GM21529 (cell line): ENCODE results near the gene MYO9B.

Source experiments
- ATAC-seq: cut with Tn5 transposase; IDR thresholded peaks from one replicate; pipeline ENCODE4 v1.9.1; 2021; ENCODE audit not compliant: unreplicated experiment

The MYO9B gene, protein sequence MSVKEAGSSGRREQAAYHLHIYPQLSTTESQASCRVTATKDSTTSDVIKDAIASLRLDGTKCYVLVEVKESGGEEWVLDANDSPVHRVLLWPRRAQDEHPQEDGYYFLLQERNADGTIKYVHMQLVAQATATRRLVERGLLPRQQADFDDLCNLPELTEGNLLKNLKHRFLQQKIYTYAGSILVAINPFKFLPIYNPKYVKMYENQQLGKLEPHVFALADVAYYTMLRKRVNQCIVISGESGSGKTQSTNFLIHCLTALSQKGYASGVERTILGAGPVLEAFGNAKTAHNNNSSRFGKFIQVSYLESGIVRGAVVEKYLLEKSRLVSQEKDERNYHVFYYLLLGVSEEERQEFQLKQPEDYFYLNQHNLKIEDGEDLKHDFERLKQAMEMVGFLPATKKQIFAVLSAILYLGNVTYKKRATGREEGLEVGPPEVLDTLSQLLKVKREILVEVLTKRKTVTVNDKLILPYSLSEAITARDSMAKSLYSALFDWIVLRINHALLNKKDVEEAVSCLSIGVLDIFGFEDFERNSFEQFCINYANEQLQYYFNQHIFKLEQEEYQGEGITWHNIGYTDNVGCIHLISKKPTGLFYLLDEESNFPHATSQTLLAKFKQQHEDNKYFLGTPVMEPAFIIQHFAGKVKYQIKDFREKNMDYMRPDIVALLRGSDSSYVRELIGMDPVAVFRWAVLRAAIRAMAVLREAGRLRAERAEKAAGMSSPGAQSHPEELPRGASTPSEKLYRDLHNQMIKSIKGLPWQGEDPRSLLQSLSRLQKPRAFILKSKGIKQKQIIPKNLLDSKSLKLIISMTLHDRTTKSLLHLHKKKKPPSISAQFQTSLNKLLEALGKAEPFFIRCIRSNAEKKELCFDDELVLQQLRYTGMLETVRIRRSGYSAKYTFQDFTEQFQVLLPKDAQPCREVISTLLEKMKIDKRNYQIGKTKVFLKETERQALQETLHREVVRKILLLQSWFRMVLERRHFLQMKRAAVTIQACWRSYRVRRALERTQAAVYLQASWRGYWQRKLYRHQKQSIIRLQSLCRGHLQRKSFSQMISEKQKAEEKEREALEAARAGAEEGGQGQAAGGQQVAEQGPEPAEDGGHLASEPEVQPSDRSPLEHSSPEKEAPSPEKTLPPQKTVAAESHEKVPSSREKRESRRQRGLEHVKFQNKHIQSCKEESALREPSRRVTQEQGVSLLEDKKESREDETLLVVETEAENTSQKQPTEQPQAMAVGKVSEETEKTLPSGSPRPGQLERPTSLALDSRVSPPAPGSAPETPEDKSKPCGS (N-terminal part only)

DNA sequence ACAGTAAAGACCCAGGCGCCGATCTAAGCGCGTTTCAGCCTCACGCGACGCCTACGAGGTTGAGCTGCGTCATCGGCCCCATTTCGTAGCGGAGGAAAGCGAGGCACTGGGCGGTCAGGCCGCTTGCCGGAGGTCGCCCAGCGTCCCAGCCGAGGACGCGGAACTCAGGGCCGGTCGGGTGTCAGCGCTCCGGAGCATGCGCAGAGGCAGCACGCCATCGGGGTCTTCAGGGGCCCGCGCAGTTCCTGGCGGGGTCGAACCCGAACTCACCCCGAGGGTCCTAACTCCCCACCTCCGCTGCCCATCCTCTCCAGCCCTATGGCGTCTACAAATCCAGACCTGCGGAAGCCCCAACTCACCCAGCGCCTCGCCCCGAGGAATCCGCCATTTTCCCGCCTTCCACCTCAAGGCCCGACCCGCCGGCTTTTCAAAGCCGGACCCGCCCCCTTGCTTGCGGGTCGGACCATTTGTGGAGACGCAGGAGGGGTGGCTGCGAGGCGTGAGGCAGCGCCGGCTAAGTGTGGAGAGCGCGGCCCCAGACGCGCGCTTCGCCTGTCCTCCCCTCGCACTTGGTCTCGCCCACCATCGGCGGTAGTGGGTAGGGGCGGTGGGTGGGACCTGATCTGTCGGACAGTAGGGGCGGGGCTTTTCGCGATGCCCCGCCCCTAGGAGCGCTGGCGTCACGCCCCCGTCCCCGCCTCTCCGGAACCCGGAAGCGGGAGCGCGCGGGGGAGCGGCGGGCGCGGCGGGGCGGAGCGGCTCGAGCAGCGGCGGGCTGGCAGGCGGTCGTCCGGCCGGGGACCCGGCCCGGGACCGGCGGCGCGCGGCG is at the start of gene MYO9B, which contains the start of gene HAUS8:
Gene MYO9B (plus strand): TSS at position 743 of the 829 bp plus-strand sequence. CDS start 25,941 bp downstream, outside the sequence.
Gene HAUS8 (minus strand): TSS at position 418 of the 829 bp plus-strand sequence. CDS start 30 bp downstream, at position 388.
- ATAC-seq, result peak; percentile 68

DNA sequence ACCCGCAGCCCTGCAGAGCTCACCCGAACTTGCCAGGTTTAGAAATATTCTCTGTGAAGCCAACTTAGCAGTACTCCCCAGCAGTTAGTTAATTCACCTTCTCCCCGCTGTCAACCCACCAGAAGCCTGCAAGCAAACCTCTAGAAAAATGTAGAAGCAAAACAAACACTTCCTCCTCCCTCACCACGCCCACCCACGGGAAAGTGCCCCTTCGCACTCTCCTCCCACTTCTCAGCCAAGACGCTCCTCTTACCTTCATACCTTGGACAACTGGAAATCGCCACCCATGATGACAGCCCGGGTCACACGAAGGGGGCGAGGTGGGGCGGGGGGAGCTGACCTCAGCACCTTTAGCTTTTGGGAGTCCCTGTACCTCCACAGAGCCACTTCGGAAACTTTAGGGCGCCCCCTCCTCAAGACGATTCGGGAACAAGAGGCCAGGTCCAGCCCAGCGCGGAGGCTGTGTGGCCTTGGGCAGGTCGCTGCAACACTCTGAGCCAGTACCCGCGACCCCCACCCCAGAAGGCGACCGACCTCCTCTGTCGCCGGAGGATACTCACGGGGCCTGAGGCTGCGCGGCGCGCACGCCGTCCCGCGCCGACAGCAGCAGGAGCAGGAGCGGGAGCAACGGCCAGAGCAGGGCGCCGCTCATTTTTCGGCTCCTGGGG is 49.5 kb upstream of the MYO9B start:
- no peak for ATAC-seq

DNA sequence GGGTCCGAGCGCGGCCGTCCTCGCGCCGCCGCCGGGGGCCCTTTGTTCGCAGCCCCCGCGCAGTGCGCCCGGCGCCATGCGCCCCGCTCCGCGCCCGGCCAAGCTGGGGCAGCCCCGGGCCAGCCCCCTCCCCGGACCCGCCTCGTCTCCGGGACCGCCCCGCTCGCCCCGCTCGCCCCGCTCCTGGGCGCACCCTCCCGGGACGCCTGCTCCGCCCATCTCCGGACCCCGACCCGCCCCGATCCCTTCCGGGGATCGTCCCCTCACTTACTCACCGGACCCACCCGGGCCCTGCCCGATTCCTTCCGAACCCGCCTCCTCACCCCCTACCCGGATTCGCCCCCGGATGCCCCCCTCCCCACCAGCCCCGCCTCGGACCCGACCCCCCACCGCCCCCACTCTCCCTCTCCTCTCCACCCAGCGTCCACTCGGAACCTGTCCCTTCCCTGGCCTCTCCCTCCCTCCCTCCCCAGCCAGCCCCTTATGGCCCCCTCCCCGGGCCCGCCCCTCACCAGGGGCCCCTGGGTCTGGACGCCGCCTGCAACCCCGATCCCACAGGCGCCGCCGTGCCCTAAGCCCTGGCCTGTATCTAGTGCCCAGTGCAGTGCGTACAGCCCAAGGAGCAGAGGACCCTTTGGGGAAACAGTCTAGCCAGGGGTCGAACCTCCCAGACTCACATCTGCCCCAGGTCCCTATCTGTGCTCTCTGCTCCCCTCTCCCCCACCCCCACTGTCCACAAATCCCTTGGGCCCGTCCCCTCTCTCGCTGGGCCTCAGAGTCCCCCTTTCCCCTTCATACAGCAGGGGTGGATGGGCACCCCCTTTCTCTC is 48.7 kb upstream of the MYO9B start, which contains the start of gene CPAMD8:
Gene CPAMD8 (minus strand): TSS at position 105 of the 829 bp plus-strand sequence. CDS start 168 bp downstream, outside the sequence.
- no peak for ATAC-seq

DNA sequence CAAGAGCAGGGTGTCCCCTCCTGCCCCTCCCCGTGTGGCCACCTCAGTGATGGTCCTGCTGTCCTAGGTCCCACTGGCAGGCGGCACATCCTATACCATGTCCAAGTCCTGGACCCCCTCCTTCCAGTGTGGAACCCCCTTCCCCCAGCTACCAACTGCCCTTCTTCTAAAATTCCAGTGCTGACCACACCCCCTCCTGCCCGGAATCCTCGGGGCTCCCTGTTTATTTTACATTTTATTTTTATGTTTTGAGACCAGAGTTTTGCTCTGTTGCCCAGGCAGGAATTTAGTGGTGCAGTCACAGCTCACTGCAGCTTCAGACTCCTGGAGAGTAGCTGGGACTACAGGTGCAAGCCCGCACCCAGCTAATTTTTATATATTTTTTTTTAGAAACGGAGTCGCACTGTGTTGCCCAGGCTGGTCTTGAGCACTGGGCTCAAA is 48.0 kb upstream of the MYO9B start:
- ATAC-seq, result no peak

DNA sequence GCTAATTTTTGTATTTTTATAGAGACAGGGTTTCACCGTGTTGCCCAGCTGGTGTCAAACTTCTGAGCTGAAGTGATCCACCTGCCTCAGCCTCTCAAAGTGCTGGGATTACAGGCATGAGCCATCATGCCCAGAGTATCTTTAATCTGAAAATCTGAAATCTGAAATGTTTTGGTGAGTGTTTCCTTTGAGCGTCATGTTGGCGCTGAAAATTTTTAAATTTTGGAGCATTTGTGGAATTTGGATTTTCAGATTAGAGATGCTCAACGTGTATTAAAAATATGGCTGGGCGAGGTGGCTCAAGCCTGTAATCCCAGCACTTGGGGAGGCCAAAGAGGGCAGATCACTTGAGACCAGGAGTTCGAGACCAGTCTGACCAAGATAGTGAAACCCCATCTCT is 43.8 kb upstream of the MYO9B start:
- ATAC-seq, result no peak

DNA sequence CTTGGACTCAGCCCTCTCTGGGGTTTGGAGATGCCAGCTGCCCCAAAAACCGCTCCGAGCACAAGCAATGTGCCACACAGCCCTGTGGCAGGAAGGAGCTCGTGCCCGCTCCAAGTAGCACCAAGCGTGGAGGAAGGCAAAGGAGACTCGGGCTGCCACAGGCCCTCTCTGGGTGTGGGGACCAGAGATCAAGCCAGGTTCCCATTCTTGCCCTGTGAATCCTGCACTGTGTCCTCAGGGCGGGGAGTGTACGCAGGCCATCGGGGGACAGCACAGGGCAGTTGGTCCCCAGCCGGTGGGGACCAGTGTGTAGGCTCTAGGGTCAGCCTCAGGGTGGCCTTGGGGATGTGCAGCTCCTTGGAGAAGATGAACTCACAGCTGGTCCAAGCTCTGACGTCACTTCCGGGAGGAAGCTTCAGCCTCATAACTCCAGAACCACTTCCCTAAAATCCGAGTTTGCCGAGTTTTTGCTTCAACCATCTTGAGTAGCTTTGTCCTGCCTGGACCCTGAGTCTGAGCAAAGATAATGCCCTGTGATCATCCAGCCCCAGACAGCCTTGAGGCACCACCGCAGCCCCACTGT is 39.6 kb upstream of the MYO9B start:
- no peak for ATAC-seq

DNA sequence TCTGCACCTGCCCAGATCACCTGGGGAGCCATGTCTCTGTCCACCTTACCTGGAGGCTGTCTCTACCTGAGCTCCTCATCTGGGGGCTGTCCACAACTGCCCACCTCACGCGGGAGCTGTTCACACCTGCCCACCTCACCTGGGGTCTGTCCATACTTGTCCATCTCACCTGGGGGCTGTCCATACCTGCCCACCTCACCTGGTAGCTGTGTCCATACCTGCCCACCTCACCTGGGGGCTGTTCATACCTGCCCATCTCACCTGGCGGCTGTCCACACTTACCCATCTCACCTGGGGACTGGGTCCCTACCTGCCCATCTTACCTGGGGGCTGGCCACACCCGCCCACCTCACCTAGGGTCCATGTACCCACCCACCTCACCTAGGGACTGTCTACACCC is 38.9 kb upstream of the MYO9B start:
- no peak for ATAC-seq

DNA sequence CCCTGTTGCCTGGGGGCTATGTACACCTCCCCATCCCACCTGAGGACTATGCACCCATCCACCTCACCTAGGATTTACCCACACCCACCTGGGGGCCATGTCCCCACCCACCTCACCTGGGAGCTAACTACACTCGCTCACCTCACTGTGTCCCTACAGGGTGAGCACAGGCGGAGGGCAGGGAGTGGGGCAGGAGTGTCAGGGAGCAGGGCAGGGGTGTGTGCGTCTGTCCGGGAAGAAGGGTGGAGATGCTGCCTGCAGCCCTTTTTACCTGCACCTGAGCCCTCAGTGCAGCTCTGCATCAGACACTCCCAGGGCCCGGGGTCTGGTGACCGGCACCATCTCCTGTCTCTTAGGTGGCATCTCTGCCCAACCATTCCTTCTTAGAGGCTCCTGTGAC is 38.4 kb upstream of the MYO9B start:
- no peak for ATAC-seq

DNA sequence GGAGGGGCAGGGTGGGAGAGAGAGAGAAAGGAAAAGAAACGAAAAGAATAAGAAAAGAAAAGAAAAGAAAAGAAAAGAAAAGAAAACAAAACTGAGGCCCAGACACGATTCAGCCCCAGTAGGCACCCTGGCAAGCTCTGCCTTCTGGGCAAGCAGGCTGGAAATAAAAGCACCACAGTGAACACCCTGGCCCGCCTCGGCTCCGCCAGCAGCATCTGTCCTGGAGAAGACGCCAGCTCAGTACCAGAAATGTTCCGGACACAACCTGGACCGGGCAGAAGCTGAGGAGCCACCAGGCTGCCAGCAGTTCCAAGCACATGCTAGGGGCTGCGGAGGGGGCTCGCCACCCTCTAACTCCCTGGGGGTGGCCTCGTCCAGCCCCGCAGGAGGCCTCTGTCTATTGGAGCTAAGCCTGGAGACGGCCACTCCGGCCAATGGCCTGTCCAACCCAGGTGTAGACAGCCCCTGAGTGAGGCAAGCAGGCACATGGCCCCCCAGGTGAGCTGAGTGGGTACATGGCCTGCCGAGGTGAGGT is 37.5 kb upstream of the MYO9B start:
- no peak for ATAC-seq

DNA sequence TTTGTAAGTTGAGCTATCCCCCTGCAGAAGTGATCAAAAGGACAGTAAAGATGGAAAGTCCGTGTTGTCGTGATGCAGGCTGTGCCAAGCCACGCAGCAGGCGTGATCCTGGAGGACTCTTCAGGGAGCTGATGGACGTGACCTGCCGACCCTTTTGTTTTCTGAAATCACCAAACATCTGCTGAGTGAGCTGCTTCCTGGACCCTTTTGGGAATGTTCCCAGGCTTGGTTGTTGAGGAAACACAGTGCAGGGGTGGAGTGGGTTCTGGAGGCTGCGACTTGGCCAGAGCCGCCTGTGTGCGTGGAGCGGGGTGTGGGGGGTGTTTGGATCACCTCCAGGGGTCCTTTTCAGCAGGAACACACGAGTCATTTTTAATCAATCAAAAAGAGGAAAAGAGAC is 33.6 kb upstream of the MYO9B start:
- ATAC-seq, result no peak

DNA sequence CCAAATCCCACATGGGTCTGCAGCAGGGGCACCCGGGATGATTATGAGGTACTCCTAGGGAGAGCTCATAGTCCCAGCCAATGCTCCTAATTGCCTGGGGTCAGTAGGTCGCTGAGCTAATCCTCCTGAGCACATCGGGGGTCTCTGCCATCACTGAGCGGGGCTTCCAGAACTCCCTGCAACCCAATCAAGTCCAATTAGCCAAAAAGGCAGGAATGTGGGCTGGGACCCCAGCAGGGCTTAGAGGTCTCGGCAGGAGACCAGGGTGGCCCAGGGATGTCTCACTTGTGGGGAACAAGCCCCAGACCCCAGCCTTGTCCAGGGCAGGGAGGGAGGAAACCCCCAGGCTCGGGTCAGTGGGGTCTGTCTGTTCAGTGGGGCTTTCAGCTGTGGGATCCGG is 31.8 kb upstream of the MYO9B start:
- ATAC-seq, result no peak

DNA sequence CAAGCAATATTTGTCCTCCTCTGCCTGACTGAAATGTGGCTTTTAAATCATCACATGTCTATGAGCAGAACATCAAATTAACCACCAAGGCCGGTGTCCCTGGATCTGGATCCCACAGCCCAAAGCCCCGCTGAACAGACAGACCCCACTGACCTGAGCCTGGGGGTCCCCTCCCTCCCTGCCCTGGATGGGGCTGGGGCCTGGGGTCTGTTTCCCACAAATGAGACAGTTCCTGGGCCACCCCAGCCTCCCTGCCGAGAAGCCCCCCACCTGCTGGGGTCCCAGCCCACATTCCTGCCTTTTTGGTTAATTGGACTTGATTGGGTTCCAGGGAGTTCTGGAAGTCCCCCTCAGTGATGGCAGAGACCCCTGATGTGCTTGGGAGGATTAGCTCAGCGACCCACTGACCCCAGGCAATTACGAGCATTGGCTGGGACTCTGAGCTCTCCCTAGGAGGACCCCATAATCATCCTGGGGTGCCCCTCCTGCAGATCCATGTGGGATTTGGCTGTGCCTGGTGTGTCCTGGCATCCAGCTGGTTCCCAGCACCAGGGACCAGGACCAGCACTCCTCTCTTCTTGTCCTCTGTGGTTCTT is 29.6 kb upstream of the MYO9B start:
- ATAC-seq, result no peak

DNA sequence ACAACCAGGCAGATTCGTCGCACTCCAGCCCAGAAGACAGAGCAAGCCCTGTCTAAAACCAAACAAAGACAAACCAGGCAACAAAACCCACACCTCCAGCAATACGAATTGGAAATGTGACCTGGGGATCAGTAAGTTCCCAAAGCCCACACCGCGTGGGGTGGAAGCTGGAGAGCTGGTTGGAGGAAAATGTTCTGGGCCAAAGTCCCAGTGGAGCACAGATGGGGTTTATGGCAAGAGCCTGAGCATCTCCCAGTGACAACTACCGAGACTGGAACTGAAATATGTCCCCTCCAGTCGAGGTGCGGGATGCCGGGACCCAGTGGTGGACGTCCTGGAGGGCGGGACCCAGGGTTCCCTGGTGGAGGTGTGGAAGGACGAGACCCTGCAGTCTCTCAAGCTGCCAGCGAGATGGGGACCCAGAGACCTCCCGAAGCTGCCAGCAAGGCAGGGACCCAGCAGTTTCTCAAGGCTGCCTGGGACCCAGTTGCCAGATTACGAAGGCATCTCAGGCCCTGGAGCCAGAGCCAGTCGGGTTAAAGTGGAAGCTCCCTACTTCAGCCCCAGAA is 26.6 kb upstream of the MYO9B start:
- ATAC-seq, result no peak

DNA sequence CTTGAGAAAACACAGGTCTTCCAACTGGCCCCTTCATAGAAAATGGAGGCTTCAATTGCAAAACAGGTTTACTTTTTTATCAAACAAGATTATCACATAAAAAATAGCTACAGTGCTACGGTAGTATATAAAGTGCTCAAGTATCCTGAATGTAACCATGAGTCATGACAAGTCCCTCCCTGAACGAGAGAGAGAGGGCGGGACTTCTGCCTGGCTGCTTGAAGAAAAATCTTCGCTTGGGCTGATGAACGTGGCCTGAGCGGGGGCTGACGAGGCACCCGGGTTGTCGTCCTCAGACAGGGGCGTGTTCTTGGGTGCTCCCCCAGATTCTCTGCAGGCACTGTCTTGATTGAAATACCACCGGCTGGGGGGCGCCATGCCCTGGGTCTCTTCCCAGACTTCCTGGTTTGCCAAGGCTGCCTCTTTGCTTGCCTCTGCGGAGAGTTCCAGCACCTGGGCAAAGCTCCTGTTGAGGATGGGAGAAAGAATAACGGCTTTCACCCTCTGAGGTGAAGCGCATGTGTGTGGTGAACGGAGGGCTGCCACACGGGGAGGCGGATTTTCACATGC is 25.8 kb upstream of the MYO9B start:
- ATAC-seq, result no peak

DNA sequence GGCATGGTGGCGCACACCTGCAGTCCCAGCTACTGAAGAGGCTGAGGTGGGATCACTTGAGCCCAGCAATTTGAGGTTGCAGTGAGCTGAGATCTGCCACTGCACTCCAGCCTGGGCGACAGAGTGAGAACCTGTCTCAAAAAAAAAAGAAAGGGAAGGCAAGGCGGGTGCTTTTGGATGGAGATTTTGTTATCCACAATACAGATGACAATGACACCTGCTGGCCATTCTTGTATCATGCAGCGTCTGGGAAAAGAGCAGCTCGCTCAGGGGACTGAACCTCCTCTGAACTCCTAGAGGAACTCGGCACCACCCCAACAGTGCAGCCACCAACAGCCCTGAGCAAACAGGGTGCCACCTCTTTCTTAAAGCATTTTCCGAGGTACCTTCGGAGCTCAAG is 23.1 kb upstream of the MYO9B start:
- ATAC-seq, result no peak

DNA sequence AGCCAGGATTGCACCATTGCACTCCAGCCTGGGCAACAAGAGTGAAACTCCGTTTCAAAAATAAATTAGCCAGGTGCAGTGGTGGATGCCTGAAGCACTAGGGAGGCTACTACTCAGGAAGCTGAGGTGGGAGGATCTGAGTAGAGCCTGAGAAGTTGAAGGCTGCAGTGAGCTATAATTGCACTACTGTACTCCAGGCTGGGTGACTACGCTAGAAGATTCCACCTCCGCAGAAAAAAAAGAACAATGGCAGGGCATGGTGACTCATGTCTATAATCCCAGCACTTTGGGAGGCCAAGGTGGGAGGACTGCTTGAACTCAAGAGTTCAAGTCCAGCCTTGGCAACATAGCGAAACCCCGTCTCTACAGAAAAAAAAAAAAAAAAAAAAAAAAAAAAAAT is 20.8 kb upstream of the MYO9B start:
- no peak for ATAC-seq

DNA sequence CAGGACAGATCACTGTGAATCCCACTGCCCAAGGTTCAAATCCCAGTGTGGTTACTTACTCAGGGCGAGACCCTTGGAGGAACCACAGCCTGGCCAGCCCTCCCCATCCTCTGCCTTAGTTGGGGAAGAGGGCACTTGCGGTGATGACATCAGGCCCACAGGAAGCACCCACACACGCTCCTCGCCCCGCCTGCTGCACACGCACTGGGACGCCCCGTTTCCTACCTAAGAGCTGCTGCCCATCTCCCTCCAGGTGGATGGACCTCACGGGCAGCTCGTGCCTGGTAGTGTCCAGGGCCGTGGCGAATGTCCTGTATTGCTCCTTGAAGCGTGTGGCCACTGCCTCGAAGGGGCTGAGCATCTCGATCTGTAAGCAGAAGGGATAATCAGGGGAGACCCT is 19.9 kb upstream of the MYO9B start:
- no peak for ATAC-seq
